Loucy (cell line): ENCODE results near the gene CGREF1.

Experiments
- H2AFZ ChIP-seq: fragments of 200-600 bp; sonication (generic); 2 replicates; pipeline ENCODE4 v1.6.0; 2016; ENCODE audit warnings: antibody characterized with exemption, mild to moderate bottlenecking, low read length, moderate library complexity
- H3F3A ChIP-seq: fragments of 200-600 bp; 2 replicates; pipeline ENCODE4 v1.6.0; 2016; ENCODE audit warnings: antibody characterized with exemption, low read depth, mild to moderate bottlenecking
- H3K27me3 ChIP-seq: fragments of 200-600 bp; sonication (generic); 2 replicates; pipeline ENCODE4 v1.6.1; 2014; ENCODE audit warnings: low read length, mild to moderate bottlenecking; ENCODE audit not compliant: insufficient read depth, poor library complexity, severe bottlenecking
- H3K36me3 ChIP-seq: fragments of 200-600 bp; sonication (generic); 2 replicates; pipeline ENCODE4 v1.6.1; 2016; ENCODE audit warnings: low read length; ENCODE audit not compliant: insufficient read depth
- H3K4me1 ChIP-seq: fragments of 200-600 bp; sonication (generic); 2 replicates; pipeline ENCODE4 v1.5.1; 2014; ENCODE audit warnings: low read length, mild to moderate bottlenecking; ENCODE audit not compliant: insufficient read depth, poor library complexity, severe bottlenecking
- H3K4me2 ChIP-seq: fragments of 200-600 bp; sonication (generic); 2 replicates; pipeline ENCODE4 v1.6.0; 2014; ENCODE audit warnings: antibody characterized with exemption, low read length, low read depth, mild to moderate bottlenecking; ENCODE audit not compliant: poor library complexity, severe bottlenecking
- H3K4me3 ChIP-seq: fragments of 200-600 bp; sonication (generic); 2 replicates; pipeline ENCODE4 v1.5.1; 2014; ENCODE audit warnings: low read length, mild to moderate bottlenecking, mixed read lengths; ENCODE audit not compliant: poor library complexity, severe bottlenecking
- H3K79me2 ChIP-seq: fragments of 200-600 bp; sonication (generic); 2 replicates; pipeline ENCODE4 v1.6.1; 2014; ENCODE audit warnings: low read length; ENCODE audit not compliant: insufficient read depth
- H3K9ac ChIP-seq: fragments of 200-600 bp; sonication (generic); 2 replicates; pipeline ENCODE4 v1.6.0; 2014; ENCODE audit warnings: mild to moderate bottlenecking, low read depth, low read length, moderate library complexity; ENCODE audit not compliant: poor library complexity, severe bottlenecking
- H3K9me2 ChIP-seq: fragments of 200-600 bp; sonication (generic); replicated peaks from 2 replicates; pipeline ENCODE4 v1.6.1; 2016; ENCODE audit warnings: low read depth, low read length, mixed read lengths
- H3K9me3 ChIP-seq: fragments of 200-600 bp; sonication (generic); 2 replicates; pipeline ENCODE4 v1.6.1; 2014; ENCODE audit warnings: mild to moderate bottlenecking, antibody characterized with exemption, low read length, low read depth; ENCODE audit not compliant: insufficient read depth
- H4K20me1 ChIP-seq: fragments of 200-600 bp; sonication (generic); 2 replicates; pipeline ENCODE4 v1.6.0; 2014; ENCODE audit warnings: antibody characterized with exemption, low read length, mild to moderate bottlenecking; ENCODE audit not compliant: insufficient read depth, poor library complexity, severe bottlenecking
- EZH2phosphoT487 ChIP-seq: fragments of 200-600 bp; IDR thresholded peaks from 2 replicates; pipeline ENCODE4 v1.6.1; 2018; ENCODE audit warnings: antibody characterized with exemption, mild to moderate bottlenecking, moderate library complexity, borderline replicate concordance
- TF ChIP-seq, protein P1 (sequence below): fragments of 200-600 bp; sonication (generic); conservative IDR thresholded peaks from 2 replicates; pipeline ENCODE4 v1.5.1; 2014; ENCODE audit warnings: mild to moderate bottlenecking, antibody characterized with exemption, low read length

Gene CGREF1

DNA sequence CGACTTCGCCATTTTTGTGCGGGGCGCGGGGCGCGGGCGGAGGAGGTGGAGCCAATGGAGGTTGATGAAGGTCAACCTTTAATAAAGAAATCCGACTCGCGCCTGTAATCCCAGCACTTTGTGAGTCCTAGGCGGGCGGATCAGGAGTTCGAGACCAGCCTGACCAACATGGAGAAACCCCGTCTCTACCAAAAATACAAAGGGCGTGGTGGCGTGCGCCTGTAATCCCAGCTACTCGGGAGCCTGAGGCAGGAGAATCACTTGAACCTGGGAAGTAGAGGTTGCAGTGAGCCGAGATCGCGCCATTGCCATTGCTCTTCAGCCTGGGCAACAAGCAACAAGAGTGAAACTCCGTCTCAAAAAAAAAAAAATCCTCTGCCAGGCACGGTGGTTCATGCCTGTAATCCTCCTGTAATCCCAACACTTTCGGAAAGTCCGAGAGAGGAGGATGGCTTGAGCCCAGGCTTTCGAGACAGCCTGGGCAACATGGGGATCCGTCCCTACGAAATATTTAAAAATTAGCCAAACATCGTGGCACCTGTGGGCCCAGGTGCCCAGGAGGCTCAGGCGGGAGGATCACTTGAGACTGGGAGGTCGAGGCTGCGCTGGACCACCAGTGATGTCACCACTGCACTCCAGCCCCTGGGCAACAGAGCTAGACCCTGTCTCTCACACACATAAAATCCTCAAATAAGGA lies 16.0 kb upstream of the CGREF1 start:
- no peaks in the 10 kb centered on the region for H3K9me2 ChIP-seq
- H3K4me1 ChIP-seq: peaks cover 22% of the 10 kb centered on the region
- peaks cover 4% of the 10 kb centered on the region for H3K27me3 ChIP-seq
- H3K4me3 ChIP-seq: peak overlapping the region; percentile 88
- peaks cover 10% of the 10 kb centered on the region for H4K20me1 ChIP-seq
- peak overlapping the region; percentile 75 for H3K4me2 ChIP-seq
- H2AFZ ChIP-seq: peak overlapping the region; percentile 98
- no peaks in the 10 kb centered on the region for H3F3A ChIP-seq
- peaks cover 30% of the 10 kb centered on the region for H3K79me2 ChIP-seq
- no peaks in the 10 kb centered on the region for H3K9me3 ChIP-seq
- peaks cover 10% of the 10 kb centered on the region; the same call in 1 of the 2 replicates for H3K36me3 ChIP-seq
- TF ChIP-seq, protein P1, sequence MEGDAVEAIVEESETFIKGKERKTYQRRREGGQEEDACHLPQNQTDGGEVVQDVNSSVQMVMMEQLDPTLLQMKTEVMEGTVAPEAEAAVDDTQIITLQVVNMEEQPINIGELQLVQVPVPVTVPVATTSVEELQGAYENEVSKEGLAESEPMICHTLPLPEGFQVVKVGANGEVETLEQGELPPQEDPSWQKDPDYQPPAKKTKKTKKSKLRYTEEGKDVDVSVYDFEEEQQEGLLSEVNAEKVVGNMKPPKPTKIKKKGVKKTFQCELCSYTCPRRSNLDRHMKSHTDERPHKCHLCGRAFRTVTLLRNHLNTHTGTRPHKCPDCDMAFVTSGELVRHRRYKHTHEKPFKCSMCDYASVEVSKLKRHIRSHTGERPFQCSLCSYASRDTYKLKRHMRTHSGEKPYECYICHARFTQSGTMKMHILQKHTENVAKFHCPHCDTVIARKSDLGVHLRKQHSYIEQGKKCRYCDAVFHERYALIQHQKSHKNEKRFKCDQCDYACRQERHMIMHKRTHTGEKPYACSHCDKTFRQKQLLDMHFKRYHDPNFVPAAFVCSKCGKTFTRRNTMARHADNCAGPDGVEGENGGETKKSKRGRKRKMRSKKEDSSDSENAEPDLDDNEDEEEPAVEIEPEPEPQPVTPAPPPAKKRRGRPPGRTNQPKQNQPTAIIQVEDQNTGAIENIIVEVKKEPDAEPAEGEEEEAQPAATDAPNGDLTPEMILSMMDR: no peak
- no peak for TF ChIP-seq EZH2phosphoT487
- H3K9ac ChIP-seq: peak overlapping the region; percentile 90

DNA sequence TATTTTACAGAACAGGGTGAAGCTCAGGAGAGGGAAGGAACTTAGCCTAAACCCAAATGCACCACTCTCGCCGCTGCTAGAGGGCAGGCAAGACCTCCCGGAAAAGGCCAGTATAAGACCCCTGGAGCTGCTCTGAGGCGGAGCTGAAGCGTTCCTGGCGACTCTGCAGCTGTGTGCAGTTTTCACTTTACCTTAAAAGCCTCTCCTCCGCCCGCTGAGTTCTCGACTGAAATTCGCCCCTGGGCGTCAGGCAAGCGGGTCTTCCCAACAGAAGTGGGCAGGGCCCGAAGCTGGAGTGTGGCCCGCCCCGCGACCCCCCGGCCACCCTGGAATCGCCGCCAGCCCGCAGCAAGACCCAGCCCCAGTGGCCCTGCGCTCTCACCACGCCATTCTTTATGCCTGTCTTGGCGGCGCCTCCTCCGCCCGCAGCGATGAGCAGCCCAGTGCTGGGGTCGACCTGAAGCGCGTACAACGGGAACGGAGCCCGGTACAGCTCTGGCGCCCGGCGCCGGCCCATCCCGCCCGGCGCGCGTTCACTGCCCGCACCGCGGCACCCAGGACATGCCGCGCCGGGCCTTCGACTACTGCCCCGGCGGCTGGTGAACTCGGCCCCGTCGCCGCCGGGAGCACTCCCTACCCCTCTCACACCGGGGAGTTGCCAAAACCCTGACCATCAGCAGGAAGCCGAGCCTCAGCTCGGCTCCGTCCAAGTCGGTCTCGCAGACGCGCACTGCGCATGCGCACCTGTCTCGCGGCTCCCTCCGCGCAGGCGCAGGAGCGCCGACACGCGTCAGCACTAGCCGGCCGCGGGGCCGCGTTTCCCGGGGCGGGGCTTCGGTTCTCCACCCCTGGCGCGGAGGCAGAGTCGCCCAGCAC lies 15.2 kb upstream of the CGREF1 start, which contains the start of gene PREB:
Gene PREB, minus strand, starts transcription at position 732 of the 876 bp plus-strand sequence. Its CDS starts 215 bp downstream, at position 517.
- Histone ChIP-seq H4K20me1 (peaks cover 10% of the 10 kb centered on the region), H3K9ac (peak within 1 kb of the TSS; percentile 90), H2AFZ (peak within 1 kb of the TSS; percentile 98), H3K4me2 (peak within 1 kb of the TSS; percentile 75), H3K27me3 (peaks cover 4% of the 10 kb centered on the region), H3K4me1 (peaks cover 22% of the 10 kb centered on the region), H3K9me2 (no peaks in the 10 kb centered on the region), H3K4me3 (peak within 1 kb of the TSS; percentile 88), H3F3A (no peaks in the 10 kb centered on the region), H3K36me3 (peaks cover 10% of the 10 kb centered on the region; the same call in 1 of the 2 replicates), H3K79me2 (peaks cover 30% of the 10 kb centered on the region), H3K9me3 (no peaks in the 10 kb centered on the region)
- TF ChIP-seq, protein P1: peak; percentile 47
- TF ChIP-seq EZH2phosphoT487: no peak

DNA sequence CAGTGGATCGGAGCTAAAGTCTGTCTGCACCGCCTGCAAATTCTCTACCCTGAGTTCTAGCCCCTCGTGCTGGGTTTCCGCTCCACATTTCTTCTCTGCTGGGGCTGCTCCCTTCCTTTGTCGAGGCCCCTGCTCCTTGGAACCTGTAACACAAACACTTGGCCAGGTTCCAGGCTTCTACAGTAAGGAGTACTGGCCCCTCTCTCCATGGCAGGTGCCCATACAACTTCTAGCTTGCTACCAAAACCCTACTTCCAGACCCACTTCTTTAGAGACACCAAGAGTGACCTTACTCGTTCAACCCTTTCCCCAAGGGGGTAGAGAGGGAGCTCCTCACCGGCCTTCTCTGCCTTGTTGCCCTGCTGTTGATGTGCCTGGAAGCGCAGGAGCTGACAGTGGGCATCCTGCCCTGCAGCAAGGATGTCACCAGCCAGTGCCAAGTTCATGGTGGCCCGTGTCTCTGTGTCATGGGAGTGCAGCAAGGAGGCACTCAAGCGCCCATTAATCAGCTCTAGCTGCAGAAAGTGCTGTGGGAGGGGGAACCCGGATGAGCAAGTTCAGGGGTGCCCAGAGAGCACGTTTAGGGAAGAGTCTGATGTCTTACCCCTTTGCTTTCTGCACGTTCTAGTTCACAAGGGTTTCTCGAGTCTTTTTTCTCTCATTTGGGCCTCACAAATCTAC lies 14.4 kb upstream of the CGREF1 start:
- Histone ChIP-seq H3K4me3 (peak overlapping the region; percentile 88), H3K36me3 (peaks cover 10% of the 10 kb centered on the region; the same call in 1 of the 2 replicates), H3K9ac (peak overlapping the region; percentile 90), H3K27me3 (no peaks in the 10 kb centered on the region), H4K20me1 (peaks cover 10% of the 10 kb centered on the region), H3K79me2 (peaks cover 30% of the 10 kb centered on the region), H3F3A (no peaks in the 10 kb centered on the region), H3K9me2 (no peaks in the 10 kb centered on the region), H3K4me1 (peaks cover 22% of the 10 kb centered on the region), H3K4me2 (peak overlapping the region; percentile 75), H2AFZ (no peak overlapping the region), H3K9me3 (no peaks in the 10 kb centered on the region)
- TF ChIP-seq, protein P1: no peak
- TF ChIP-seq EZH2phosphoT487: no peak
